T-helper 22 cell (primary cell): ENCODE results near the gene BBLN.
A peak's percentile ranks its signal among the peaks of the same experiment; 100 is the strongest.

Source experiments
- DNase-seq: peaks from one replicate; pipeline ENCODE4 v3.0.0-alpha.2; 2020; ENCODE audit warnings: low read depth

Gene BBLN

DNA sequence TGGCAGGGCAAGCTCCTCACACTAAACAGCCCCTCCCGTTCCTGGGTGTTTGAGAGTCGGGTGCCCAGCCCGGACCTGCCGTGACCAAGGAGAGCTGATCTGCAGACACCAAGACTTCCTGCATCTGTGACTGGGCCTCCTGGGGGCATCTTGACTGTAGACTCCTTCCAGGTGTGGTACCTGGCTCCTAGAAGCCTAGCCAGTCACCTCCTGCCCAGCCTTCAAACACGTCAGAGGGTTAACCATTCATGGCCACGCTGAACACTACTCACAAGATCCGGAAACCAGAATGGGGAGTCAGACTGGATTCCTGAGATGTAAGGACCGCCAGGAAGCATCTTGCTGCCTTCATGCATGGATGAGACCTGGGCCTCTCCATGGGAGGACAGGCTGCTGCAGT, 14.5 kb upstream of the BBLN start:
- DNase-seq: no peak

DNA sequence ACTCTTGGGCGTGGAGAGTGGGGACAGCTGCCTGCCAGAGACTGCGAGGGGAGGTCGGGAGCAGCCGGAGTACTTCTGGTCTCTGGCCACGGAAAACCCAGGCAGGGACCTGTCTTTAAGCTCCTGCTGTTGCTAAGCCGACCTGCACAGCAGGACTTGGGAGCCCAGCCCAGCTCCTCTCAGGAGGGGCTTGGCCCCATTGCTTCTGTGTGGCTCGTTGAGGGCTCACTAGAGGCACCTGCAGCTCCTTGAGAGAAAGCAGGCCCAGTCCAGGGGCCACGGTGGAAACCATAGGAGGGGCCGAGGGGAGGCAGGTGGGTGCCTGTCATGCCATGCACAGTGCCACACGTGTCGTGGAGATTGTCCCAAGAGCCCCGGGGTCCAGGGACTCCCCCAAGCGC, 14.1 kb upstream of the BBLN start:
- DNase-seq: no peak

DNA sequence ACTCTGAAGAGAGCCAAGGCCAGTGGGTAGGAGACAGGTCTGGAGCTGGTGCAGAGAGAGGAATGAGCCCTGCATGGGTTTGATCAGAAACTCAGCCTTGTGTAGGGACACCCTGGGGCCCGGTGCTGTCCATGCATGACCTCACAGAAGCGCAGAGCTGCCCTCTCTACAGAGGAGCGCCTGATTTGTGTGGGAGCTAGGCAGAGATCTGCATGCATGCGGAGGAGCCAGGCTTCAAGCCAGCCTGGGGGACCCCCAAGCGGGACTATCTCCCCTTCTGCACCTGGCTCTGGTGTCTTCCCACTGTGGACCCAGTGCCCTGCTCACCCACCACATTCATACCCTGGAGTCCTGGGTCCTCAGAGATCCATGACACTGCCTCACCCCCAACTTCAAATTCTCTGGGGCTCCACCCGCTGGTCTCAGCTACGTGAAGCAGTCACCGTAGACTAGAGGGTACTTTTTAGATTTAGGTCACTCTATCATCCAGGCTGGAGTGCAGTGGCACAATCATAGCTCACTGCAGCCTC, 13.4 kb upstream of the BBLN start:
- DNase-seq: no peak

DNA sequence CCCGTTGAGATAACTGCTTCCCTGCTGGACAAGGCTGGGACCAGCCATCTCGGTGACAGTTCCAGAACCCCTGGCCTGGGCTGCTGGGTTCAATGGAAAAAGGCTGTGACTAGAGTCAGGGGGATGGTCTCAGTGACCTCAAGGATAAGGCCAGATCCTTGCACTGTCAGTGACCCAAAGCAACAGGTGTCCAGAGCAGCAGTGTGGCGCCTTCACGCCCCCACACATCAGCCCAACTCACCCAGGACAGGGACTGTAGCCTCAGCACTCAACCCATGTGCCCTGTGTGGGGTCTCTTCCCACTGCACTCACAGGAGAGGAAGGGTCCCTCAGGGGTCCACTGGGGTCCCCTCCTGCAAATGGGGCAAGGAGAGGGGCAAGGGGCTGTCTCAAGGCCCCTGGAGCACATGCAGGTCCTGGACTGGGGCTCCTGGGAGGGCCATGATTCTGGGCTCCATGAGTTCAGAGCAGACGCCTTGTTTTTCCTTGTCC, 11.5 kb upstream of the BBLN start:
- no peak for DNase-seq

DNA sequence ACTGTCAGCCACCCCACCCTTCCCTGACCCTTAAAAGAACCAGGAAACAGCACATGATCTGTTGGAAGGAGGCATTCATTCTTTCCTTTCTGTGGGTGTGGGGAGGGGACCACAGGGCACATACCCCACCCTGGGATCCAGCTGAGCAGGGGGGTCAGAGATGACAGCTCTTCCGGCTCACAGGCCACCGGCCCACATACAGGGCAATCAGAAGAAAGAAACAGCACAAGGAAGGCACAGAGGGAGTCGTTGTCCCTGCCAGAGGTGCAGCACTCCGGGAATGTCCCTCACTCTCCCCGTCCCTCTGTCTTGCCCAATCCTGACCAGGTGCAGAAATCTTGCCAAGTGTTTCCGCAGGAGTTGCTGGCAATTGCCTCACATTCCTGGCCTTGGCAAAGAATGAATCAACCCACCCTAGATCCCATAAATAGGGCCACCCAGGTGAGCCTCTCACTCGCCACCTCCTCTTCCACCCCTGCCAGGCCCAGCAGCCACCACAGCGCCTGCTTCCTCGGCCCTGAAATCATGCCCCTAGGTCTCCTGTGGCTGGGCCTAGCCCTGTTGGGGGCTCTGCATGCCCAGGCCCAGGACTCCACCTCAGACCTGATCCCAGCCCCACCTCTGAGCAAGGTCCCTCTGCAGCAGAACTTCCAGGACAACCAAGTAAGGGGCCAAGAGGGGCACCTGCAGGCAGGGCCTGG, 10.9 kb upstream of the BBLN start, which contains the start of gene LCN2:
Gene LCN2, plus strand, starts transcription at position 453 of the 701 bp plus-strand sequence. Its CDS starts 73 bp downstream, at position 526.
- DNase-seq: no peak

GRCh38 chr9:128149951-128150593, 10.0 kb upstream of the BBLN start:
- no peak for DNase-seq

- DNase-seq: no peak
These were observed 9.3 kb upstream of the BBLN start for GRCh38 chr9:128150594-128151308.

DNA sequence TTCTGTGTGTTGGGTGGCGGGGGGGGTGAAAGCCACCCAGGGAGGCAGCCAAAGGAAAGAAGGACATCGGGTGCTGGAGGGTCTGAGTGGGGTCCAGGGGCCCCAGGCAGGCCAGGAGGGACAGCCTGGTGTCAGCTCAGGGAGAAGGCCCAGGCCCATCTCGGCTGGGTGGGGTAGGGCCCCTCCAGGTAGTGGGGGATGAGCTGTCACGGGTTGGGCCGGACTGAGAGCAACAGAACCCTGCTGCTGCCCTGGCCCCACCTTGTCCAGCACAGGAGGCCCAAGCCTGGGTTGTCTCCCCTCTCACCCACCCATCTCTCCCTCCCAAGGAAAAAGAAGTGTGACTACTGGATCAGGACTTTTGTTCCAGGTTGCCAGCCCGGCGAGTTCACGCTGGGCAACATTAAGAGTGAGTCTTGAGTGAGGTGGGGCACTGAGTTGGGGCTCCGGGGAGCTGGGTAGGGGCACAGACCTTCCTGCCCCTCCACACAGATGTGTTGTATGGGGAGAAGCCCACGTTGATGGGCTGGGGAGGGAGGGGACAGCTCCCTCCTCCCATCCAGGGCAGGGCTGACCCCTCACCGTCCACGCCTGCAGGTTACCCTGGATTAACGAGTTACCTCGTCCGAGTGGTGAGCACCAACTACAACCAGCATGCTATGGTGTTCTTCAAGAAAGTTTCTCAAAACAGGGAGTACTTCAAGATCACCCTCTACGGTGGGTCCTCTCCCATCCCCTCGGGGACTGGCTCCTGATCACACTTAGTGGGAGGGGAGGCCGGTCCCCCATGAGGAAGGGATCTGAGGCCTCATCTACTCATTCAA, 8.5 kb upstream of the BBLN start:
- DNase-seq: no peak

- no peak for DNase-seq
These were observed 7.7 kb upstream of the BBLN start for GRCh38 chr9:128152133-128153059.

DNA sequence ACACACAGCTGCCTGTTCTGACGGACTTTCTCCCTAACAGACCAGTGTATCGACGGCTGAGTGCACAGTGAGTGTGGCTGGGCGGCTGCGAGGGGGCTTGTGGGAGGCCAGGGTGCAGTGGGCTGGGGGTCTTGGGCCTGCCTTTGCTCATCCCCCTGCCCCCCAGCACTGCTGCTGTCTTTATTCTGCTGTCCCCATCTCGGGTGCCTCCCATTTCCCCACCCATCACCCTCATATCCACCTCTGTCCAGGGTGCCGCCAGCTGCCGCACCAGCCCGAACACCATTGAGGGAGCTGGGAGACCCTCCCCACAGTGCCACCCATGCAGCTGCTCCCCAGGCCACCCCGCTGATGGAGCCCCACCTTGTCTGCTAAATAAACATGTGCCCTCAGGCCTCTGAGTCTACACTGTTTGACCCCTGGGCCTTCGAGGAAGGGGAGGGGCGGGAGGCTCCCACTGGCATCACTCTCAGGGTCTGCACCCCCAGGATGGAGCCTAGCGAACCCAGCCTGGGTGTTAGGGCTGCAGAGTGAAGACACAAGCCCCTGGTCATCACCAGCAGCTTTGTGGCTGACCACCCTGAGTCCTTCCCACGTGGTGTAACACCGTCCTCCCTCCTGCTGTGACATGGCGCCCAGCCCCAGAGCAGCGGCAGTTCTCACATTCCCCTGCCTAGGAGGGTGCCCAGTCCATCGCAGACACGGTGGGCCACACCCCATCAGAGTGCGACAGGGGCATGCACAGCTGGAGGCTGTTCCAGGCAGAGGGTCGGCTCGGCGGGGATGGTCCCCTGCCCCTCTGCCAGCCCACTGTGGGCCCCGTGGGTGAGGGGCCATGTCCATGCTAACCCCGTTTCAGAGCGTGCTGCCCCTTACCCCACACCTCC, 6.8 kb upstream of the BBLN start:
- no peak for DNase-seq

DNA sequence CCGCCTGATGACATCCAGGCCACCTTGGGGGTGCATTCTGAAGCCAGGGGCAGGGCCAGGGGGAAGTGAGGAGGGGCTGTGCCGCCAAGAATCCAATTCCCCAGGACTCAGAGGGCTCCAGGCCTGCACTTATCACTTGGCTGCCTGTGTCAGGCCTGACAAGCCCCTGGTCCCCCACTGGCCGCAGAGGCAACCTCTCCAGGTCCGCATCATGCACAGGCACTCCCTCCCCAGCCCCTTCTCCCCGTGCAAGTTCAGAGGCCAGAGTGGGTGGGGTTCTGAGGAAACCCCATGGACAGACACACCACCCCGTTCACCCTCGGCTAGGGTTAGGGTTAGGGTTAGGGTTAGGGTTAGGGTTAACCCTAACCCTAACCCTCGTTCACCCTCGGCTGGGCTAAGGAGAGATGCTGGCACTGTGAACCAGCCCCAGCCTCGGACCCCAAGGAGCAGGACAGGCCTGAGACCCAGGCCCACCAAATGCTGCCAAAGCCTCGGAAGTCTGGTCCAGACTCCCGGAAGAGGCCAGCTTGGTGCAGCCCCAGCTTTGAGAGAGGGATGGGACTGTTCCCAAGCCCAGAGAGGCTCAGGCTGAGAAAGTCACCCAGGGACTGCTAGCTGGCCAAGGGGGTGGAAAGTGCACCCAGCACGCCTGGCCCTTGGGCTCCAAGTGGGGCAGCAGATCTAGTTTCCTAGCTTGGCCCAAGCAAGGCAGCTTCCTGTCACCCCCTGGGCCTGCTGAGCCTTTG, 5.9 kb upstream of the BBLN start:
- DNase-seq: no peak

- DNase-seq: no peak
These were observed 4.1 kb upstream of the BBLN start for GRCh38 chr9:128155736-128156500.

GRCh38 chr9:128159522-128159783, 612 bp upstream of the BBLN start:
- peak; percentile 61 for DNase-seq

DNA sequence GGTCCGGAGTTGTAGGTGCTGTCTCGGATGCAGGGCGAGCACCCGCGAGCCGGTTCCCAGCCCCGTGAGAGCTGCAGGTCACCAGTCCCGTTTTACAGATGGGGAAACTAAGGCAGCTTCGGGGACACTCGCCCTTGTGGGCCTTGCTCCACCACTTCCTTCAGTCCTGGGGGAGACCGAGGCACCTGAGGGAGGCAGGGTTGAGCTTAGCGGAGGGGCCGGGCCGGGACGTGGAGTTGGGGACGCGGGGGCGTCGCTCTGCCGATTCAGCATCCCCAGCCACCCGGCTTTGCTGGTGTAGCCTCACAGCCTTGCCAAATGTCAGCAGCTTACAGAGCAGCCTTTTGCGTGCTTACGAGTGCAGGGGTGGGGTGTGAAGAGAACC, 530 bp downstream of the BBLN start:
- DNase-seq: no peak

DNA sequence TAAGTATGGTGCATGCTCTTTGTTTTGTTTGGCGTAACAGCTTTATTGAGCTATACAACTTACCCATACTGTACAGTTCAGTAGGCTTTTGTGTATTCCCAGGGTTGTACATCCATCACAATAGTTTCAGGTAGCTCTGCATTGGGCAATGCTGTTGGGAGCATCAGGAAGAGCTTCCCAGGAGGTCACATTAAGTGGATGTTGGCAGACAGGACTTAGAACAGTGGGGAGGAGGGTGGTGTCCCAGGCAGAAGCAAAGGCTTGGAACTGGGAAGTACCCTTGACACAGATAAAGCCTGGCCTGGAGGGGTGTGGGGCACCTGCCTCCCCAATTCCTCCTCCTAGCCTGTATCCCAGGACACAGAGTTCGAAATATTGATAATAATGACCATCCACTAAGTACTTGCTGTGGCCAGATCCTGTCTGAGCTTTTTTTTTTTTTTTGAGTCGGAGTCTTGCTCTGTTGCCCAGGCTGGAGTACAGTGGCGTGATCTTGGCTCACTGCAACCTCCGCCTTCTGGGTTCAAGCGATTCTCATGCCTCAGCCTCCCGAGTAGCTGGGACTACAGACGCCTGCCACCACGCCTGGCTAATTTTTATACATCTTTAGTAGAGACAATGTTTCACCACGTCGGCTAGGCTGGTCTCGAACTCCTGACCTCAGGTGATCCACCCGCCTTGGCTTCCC, 1.3 kb downstream of the BBLN start:
- no peak for DNase-seq

DNA sequence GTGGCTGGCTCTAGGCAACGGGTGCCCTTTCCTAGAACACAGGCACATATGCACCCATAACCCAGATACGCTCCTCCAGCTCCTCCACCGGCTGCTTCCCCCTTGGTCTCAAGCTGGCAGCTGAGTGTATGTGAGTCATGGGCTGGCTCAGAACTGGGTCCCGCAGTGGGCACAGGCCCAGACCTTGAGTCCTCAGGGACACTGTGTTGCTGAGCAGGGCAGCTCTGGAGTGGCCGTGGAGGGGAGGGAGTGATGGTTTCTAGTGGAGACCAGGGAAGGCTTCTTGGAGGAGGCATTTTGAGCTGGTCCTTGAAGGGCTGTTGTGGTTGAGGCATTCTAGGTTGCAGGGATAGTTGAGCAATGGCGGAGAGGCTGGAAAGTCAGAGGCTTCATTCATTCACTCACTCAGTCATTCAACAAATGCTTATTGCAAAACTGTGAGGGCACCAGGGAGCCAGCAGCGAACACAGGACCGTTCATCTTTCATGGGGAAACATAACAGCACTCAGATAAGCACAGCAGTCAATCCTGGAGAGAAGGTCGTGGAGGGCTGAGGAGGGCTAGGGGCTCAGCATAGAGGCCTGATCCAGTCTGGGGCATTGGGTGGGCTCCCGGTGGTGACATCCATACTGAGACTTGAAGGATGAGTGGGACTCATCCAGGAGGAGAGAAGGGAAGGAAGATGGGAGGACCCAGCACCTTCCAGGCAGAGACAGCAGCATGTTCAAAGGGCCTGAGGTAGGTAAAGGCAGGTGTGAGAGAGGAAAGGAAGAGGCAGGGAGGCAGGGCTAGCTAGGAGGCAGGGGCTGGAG, 2.4 kb downstream of the BBLN start:
- no peak for DNase-seq

DNA sequence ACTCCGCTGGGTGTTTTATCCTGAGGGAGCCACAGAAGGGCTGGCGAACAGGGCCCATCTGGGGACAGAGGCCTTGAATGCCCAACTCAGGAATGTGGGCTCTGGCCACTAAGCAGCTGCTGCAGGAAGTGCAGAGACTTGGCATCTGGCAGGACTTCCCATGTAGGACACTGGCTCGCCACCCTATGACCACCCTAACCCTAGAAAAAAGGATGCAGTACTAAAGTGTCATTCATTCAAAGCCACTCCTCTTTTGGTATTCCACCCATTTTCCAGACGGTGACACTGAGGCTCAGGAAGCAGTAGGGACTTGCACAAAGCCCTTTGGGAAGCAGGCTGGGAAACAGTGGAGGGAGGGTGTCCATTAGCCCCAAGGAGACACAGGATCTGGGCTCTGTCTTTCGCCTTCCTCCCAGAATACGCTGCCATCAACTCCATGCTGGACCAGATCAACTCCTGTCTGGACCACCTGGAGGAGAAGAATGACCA, 3.0 kb downstream of the BBLN start:
- DNase-seq: no peak
